Epithelial cell of proximal tubule (primary cell): ENCODE results near the gene ZNF44. TPM values are rescaled to one million over a fixed set of nuclear protein-coding genes. Genes with fewer than 3 reads are reported as not detected.

ENCODE experiments used
- DNase-seq: peaks from one replicate; pipeline ENCODE4 v3.0.0-alpha.2; 2011; ENCODE audit warnings: low read depth
- H3K4me3 ChIP-seq: 2 replicates; pipeline ENCODE4 v1.5.1; 2011; ENCODE audit warnings: low read depth, mild to moderate bottlenecking, low read length
- total RNA-seq: library from RNA; depleted of rRNA; stranded (reverse); fragments of >200 nt; gene quantifications from 2 replicates; pipeline ENCODE4 v1.2.3, GENCODE V29; 2015
- TF ChIP-seq, protein P1 (sequence below): conservative IDR thresholded peaks from 2 replicates; pipeline ENCODE4 v1.5.1; 2012; ENCODE audit warnings: low read depth, mild to moderate bottlenecking, low read length

Gene ZNF44
- total RNA-seq, 1 donor from 2014 or later: 8.2 TPM

DNA sequence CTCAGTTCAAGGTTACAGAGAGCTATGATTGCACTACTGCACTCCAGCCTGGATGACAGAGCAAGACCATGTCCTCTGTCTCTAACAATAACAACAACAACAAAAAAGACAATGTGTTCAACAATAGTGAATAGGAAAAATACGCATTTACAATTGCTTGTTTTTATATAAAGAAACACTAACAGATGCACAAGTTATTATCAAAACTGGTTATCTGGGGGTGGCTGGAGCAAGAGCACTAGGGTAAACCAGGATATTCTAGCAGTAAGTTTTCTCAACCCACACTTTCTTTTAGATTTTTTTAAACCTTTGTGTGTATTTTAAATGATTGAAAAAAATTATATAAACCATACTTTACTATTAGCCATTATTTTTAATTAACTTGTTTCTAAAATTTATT is 33.1 kb downstream of the ZNF44 start:
- TF ChIP-seq, protein P1, sequence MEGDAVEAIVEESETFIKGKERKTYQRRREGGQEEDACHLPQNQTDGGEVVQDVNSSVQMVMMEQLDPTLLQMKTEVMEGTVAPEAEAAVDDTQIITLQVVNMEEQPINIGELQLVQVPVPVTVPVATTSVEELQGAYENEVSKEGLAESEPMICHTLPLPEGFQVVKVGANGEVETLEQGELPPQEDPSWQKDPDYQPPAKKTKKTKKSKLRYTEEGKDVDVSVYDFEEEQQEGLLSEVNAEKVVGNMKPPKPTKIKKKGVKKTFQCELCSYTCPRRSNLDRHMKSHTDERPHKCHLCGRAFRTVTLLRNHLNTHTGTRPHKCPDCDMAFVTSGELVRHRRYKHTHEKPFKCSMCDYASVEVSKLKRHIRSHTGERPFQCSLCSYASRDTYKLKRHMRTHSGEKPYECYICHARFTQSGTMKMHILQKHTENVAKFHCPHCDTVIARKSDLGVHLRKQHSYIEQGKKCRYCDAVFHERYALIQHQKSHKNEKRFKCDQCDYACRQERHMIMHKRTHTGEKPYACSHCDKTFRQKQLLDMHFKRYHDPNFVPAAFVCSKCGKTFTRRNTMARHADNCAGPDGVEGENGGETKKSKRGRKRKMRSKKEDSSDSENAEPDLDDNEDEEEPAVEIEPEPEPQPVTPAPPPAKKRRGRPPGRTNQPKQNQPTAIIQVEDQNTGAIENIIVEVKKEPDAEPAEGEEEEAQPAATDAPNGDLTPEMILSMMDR: no peak

DNA sequence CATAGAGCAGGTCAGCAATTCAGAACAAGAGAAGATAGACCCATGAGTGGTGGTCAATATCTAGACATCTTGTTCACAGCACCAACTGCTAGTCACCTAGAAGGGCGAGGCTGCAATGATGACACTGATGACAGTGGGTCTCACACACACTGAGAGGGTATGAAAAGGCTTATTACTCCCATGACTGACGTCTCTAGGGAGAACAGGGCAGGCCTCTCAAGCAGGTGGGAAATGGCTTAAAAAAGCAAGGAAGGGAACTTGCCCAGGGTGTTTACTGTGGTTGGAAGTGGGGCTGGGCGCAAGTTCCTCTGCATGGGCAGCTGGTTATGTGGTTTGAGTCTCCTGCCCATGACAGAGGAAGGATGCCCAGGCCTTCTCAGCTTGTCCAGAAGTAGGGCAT is 33.8 kb downstream of the ZNF44 start:
- no peak overlapping the region for H3K4me3 ChIP-seq
- TF ChIP-seq, protein P1: no peak
- no peak for DNase-seq

More for the DNA sequence above, 33.1 kb downstream of the ZNF44 start:
- no peak for DNase-seq
- no peak overlapping the region for H3K4me3 ChIP-seq

DNA sequence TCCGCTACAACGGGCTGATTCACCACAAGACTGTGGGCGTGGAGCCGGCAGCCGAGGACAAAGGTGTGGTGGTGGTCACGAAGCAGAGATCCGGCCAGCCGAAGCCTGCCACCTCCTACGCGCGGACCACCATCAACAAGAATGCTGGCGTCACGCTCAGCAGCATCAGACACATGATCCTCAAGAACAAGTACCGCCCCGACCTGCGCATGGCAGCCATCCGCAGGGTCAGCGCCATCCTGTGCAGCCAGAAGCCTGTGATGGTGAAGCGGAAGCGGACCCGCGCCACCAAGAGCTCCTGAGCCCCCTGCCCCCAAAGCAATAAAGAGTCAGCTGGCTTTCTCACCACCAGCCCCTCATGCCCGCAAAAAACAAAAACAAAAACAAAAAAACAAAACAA is 34.4 kb downstream of the ZNF44 start:
- TF ChIP-seq, protein P1: no peak
- DNase-seq: no peak
- H3K4me3 ChIP-seq: no peak overlapping the region

DNA sequence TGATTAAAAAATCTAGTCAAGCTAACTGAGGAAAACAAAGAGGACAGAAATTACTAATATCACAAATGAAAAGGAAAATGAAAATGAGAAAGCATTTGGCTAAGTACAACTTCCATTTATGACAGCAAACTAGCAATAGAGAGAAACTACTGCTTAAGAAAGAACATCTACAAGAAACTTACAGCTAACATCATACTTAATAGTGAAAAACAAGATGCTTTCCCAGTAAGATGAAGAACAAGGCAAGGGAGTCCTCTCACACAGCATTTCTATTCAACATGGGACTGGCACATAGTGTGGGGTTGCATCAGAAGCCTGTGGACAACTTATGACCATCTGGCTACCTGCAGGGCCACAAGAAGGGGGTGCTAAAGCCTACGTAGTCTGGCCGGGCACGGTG is 39.3 kb downstream of the ZNF44 start:
- no peak for DNase-seq
- TF ChIP-seq, protein P1: no peak
- H3K4me3 ChIP-seq: no peak overlapping the region

DNA sequence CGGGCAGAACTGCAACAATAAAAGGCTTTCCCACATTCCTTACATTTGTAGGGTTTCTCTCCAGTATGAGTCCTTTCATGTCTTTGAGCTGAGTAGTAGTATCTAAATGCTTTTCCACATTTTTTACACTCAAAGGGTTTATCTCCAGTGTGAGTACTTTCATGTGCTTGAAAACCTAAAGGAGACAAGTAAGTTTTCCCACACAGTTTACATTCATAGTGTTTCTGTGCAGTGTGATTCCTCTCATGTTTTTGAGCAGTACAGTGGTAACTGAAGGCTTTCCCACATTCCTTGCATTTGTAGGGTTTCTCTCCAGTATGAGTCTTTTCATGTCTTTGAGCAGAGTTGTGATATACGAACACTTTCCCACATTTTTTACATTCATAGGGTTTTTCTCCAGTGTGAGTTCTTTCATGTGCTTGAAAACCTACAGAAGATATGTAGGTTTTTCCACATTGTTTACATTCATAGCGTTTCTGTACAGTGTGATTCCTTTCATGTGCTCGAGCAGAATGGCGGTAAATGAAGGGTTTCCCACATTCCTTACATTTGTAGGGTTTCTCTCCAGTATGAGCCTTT is 47.0 kb downstream of the ZNF44 start:
- no peak for DNase-seq
- no peak overlapping the region for H3K4me3 ChIP-seq
- TF ChIP-seq, protein P1: no peak

DNA sequence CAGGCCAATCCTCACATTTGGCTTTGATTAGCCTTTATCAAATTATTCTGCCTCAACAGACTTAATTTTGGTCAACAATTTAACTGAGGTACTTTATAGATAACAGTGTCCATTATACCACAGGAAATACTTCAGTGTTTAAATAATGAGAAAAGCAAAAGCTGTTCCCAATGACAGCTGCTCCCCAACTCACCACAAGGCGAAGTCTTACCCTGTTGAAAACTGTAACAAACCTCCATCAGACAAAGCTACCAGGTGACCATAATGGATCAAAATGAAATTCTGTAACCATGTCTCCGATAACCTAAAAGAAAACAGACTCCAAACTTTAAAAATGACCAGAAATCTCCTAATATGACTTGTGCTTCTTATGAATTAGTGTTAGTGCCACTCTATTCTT is 50.3 kb downstream of the ZNF44 start:
- DNase-seq: no peak
- no peak overlapping the region for H3K4me3 ChIP-seq
- TF ChIP-seq, protein P1: no peak

DNA sequence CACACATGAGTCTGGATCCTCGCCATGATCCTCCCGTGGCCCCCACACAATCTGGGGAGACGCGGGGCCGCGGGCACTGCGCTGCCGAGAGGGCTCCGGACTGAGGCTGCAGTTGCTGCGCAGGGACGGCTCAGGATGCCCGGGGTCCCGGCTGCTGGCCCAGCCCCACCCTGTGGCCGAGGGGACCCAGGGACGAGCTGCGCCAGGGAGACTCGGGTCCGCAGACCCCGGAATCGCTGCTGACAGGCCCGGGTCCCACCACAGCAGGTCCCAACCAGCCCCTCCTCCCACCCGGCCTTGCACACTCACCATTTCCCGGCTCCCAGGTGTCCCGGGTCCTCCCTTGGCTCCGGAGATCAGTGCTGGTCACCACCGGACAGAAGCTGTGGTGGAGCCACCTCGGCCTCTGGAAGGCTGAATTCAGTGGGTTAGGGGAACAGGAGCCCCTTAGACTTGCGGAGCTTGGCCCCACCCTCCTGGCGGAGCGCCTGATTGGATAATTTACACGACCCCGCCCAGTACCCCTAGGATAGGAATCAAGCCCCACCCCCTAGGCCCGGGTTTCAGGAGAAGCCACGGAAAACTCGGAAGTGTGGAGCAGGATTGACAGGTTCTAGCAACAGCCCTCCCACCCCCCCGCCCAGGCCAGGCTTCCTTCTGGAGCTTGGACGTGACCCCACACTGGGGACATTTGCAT is 57.4 kb downstream of the ZNF44 start:
- TF ChIP-seq, protein P1: no peak
- peak overlapping the region; percentile 1 for H3K4me3 ChIP-seq
- no peak for DNase-seq
